Stimulated activated CD4-positive, alpha-beta T cell treated with anti-CD3 and anti-CD28 coated beads, Interleukin-12 subunit alpha, Interleukin-12 subunit beta, amount 100 ng/mL, for 24 hours (primary cell): Measurements from ENCODE around the gene ARV1.
A peak's percentile ranks its signal among the peaks of the same experiment; 100 is the strongest.

ENCODE experiments used
- DNase-seq, 2 experiments: peaks; one replicate each; pipeline ENCODE4 v3.0.0-alpha.2; 2020; ENCODE audit warnings: low read depth in 2 of 2

The ARV1 gene

GRCh38 chr1:230978491-230979388 is at the start of gene ARV1, which contains the start of gene TTC13:
TSS of gene ARV1 (plus strand) at chr1:230979094. CDS start at chr1:230979106, 12 bp downstream.
TSS of gene TTC13 (minus strand) at chr1:230978861. CDS start at chr1:230978830, 31 bp downstream.
- peak; percentile 95 to 96 for DNase-seq

GRCh38 chr1:230930986-230931385 is 47.9 kb upstream of the ARV1 start:
- DNase-seq, result no peak

GRCh38 chr1:230935852-230936251 is 43.0 kb upstream of the ARV1 start:
- DNase-seq, result no peak

- no peak for DNase-seq
Measured at GRCh38 chr1:230936475-230936874, 42.4 kb upstream of the ARV1 start.

GRCh38 chr1:230937371-230937770 is 41.5 kb upstream of the ARV1 start:
- no peak for DNase-seq

- no peak for DNase-seq
Measured at GRCh38 chr1:230938924-230939368, 39.9 kb upstream of the ARV1 start.

GRCh38 chr1:230939806-230940489 is 38.9 kb upstream of the ARV1 start:
- DNase-seq, result no peak

GRCh38 chr1:230940848-230941247 is 38.0 kb upstream of the ARV1 start:
- no peak for DNase-seq

- no peak for DNase-seq
Measured at GRCh38 chr1:230943048-230943593, 35.8 kb upstream of the ARV1 start.

GRCh38 chr1:230948301-230948700 is 30.6 kb upstream of the ARV1 start:
- no peak for DNase-seq

- DNase-seq, result no peak
Measured at GRCh38 chr1:230948903-230949302, 30.0 kb upstream of the ARV1 start.

GRCh38 chr1:230950404-230950803 is 28.5 kb upstream of the ARV1 start:
- DNase-seq, result no peak

- no peak for DNase-seq
Measured at GRCh38 chr1:230957580-230957989, 21.3 kb upstream of the ARV1 start.

GRCh38 chr1:230958370-230958769 is 20.5 kb upstream of the ARV1 start:
- DNase-seq, result no peak

- no peak for DNase-seq
Measured at GRCh38 chr1:230964896-230965295, 14.0 kb upstream of the ARV1 start.

GRCh38 chr1:230965535-230965934 is 13.4 kb upstream of the ARV1 start:
- no peak for DNase-seq

- DNase-seq, result no peak
Measured at GRCh38 chr1:230966358-230966873, 12.5 kb upstream of the ARV1 start.

- no peak for DNase-seq
Measured at GRCh38 chr1:230970432-230970831, 8.5 kb upstream of the ARV1 start.

GRCh38 chr1:230971771-230972170 is 7.1 kb upstream of the ARV1 start:
- DNase-seq, result no peak

- peak; percentile 7 to 23 for DNase-seq
Measured at GRCh38 chr1:230972855-230973271, 6.0 kb upstream of the ARV1 start.

- no peak for DNase-seq
Measured at GRCh38 chr1:230975636-230976035, 3.3 kb upstream of the ARV1 start.

GRCh38 chr1:230976360-230976759 is 2.5 kb upstream of the ARV1 start:
- no peak for DNase-seq
